Ureter (tissue), 1 donor: Measurements from ENCODE around the gene CCR9. TPM values are rescaled to one million over a fixed set of nuclear protein-coding genes. Genes with fewer than 3 reads are reported as not detected.

Source experiments
- DNase-seq: peaks from one replicate; pipeline ENCODE4 v3.0.0-alpha.2; 2020; ENCODE audit warnings: low spot score
- total RNA-seq: library from RNA; stranded (reverse); gene quantifications from one replicate; pipeline ENCODE4 v1.2.4, GENCODE V29; 2023
- donor health status: DM: yes; HTN: yes; CAD: no.

CCR9 gene
- total RNA-seq, 1 donor from 2014 or later = not detected

- DNase-seq = no peak
These were observed 21.7 kb downstream of the CCR9 start for GRCh38 chr3:45907769-45908705.

GRCh38 chr3:45908761-45909160 lies 22.4 kb downstream of the CCR9 start:
- no peak for DNase-seq

- DNase-seq = no peak
These were observed 23.2 kb downstream of the CCR9 start for GRCh38 chr3:45909542-45909941.

DNA sequence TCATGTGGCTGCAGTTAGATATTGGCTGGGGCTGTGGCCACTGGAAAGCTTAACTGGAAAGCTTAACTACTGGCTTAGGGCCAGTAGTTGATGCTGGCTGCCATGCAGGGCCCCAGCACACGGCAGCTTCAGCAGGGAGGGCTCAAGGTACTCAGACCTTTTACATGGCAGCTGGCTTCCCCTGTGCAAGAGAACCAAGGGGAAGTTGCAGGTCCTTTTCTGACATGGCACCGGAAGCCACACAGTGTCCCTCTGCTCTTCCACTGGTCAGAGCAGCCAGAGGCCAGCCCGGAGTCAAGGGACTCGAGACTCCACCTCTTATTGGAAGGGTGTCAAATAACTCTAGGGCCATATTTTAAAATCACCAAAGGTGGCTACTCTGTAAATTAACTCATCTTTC lies 24.5 kb downstream of the CCR9 start:
- no peak for DNase-seq

DNA sequence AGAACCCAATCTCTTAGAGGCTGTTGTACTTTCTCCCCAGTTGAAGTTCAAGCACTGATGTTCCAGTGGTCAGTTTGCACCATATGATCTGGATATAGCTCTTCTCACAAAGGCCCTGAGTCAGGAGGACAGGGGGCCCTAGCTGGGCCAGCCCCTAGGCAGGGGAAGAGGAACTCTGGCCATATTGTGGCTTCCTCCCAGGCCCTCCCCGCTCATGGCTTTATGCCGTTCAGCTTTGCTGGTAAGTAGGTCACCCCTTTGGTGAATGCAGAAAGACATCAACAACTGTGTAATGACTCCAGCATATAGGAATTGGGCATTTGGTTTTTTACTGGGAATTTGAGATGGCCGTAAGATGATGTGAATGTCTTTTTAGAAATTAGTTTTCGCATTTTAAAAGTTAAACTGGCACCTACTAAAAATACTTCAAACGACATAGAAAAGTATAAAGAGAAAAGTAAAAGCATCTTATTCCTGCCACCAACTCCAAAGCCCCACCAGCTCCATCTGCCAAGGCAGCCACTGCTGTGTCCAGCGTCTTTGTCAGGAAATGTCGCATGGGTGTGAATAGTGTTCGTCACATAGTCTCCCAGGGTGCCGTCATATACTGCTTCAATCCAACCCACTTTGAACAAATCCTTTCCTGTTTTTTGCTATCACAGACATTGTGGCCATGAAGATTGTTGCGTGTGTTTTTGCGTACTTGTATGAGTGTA lies 25.3 kb downstream of the CCR9 start:
- no peak for DNase-seq

DNA sequence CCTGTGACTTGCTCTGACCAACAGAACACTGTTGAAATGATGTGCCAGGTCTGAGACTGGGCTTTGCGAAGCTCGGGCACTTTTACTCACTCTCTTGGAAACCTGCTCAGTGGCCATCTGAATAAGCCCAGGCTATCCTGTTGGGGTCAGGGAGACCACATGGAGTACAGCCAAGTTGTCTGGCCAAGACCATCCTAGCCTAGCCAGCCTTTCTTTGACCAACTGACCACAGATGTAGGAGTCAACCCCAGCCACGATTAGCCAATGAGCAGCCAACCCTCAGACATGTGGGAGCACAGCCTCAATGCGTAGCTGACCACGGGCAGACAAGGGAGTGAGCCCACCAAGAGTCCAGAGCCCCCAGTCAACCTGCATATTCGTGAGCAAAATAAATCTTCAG lies 26.1 kb downstream of the CCR9 start:
- DNase-seq = no peak

DNA sequence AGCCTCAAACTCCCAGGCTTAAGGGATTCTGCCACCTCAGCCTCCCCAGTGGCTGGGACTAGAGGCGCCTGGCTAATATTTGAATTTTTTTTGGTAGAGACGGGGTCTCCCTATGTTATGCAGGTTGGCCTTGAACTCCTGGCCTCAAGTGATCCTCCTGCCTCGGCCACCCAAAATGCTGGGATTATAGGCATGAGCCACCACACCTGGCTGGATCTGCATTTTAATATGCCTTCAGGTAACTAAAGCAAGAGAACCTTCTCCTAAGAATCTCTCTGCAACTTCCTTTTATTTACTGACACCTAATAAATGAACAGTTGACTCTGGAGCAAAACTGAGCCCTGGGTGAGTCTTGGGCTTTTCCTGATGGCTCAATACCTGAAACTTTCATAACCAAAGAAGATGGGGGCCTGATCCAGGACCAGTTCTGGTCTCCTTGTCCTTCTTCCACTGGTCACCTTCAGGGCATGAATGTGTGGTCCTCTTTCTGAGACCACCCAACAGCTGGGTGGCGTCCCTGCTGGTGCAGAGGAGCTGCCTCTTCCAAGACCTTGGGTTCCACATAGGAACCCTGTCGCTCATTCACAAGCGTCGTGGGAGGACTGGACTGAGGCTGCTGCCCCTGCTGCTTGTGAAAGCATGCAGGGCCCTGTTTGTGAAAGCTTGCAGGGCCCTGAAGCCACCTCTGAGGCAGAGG lies 28.2 kb downstream of the CCR9 start:
- DNase-seq = no peak

GRCh38 chr3:45915059-45915439 lies 28.7 kb downstream of the CCR9 start:
- DNase-seq = no peak

DNA sequence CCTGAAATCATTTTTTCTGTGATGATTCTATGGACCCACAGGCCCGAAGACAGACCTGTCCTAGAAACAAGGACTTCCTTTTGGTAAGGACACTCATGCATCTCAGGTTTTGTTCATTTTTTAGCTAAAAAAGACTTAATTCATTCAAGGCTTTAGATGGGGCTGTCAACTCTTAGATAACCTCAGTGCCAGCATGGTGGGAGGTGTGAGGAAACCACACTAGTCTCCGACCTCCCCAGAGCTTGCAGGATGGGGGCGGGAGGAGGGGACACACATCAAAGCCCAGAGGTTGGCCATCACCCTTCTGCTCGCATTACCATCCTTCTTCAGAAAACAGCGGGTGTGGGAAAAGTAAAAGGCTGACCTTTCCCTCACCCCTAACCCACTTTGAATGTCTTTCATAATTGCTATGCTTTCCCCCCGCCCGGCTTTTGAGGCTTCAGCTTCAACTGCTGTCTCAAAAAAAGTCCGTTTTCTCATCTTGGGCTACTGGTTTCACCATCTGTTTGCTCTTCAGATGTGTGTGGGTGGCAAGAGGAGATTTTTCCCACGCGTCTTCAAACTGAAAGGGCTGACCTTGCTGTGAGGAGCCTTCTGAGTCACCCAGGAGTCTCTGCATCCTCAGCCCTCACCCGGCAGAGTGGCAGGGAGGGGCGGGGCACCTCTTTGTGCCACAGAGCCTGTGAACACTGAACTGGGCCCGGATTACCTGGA lies 29.3 kb downstream of the CCR9 start:
- no peak for DNase-seq

DNA sequence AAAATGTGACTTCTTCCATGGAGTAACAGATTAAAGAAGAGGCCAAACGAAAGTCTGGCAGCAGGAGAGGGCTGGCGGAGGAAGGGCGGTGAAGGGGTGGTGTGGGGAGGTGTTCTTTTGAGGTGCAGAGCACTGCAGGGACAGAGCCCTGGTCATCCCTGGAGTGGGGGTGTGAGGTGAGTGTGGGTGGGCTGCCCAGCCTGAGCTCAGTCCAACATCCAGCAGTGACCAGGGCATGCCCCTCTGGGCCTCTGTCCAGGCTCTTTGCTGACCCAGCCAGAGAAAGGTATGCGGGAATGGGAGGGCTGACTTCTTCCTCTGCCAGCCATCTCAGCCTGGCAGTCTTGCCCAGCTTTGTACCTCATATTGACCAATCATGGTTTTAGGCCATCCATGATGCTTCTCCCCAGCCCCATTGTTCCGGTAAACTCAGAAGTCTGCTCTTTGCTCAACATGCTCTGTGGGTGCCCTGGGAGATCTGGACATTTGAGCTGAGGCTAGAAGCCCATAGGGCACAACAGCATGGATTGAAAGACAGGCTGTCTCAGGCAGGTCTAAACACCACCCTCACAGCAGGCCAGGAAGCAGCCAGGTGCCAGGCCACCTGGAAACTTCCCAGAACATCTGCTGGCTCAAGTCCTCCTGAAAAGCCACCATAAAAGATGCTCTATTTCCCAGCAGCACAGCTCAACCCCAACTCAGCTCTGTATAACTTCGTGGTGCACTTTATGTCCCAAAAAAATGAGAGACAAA lies 31.0 kb downstream of the CCR9 start:
- DNase-seq = no peak

DNA sequence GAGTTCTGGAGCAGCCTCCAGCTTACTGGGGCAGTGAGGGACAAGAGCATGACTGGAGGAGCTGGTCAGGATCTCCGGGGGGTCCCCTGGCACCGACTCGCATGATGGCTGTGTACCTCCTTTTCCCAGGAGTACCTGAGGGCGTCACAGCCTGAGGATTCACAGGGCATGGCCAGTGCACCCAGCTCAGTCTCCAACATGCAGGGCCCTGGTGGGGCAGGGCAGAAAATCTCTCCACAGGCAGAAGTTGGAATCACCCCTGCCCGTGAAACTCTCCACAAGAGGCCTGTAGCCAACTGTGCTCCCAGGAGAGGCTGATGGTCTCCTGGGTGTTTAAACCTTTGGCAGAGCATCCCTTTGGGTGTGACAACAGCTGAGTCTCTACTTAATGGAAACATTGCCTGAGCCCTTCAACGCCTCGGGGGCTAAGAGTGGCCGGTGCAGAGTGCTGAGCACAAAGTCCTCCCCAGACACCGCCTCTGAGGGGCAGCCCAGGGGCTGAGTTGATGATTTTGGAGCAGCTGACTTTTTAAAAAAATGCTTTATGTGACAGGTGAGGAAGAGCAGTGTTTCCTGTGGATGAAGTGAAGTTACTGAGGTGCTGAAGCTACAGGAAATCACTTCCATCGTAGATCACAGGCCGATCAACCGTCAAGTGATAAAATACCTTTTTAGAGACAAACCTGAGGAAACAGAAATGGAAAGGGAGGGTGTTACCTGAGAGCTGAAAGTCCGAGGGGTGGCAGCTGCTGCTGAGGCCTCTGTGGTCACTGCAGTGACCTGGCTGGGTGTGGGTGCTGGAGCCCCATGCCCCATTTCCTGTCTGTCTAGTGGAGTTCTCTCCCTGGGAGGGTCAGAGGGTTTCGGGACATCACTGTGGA lies 35.1 kb downstream of the CCR9 start:
- no peak for DNase-seq

GRCh38 chr3:45922039-45922326 lies 35.6 kb downstream of the CCR9 start:
- DNase-seq = no peak

- no peak for DNase-seq
These were observed 36.7 kb downstream of the CCR9 start for GRCh38 chr3:45922950-45923590.

- no peak for DNase-seq
These were observed 37.4 kb downstream of the CCR9 start for GRCh38 chr3:45923755-45924154.

DNA sequence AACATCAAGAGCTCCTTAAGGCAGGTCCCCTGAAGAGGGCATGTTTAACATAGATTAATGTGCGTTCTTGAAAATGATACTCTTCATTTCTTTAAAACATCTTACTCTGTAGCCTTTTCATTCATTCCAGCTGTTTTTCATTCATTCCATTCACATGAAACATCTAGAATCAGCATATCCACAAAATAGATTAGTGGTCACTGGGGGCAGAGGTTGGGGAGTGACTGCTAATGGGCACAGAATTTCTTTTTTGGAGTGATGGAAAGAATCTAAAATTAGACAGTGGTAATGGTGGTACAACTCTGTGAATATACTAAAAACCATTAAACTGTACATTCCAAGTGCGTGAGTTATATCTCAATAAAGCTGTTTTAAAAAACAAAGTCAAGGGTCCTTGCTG lies 41.5 kb downstream of the CCR9 start:
- DNase-seq = no peak

DNA sequence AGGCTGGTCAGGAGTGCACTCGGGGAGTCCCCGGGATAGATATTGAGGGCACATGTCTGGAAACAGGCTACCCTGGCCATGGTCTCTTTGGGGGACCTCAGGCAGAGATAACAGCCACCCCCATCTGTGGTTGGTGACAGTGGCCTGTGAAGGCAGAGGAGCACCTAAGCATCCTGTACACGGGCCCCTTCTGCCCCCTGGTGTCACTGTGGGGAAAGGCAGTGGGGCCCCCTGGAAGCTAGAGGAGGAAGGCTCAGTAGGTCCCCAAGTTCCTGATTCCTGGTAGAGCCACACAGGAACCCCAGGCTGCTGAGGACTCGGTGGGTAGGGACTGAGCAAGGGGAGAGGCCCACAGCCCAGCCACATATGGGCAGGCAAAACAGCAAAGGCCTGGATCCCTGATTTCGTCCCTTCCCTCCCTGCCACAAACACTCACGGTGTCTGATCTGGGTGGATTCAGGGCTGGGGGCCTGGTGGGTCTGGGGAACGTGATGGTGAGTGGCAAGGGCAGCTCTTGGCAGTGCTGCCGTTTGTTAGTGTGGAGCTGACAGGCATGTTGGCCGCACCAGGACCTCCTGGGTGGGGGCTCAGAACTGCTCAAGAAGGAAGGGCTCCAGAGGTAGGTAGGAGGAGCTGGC lies 42.8 kb downstream of the CCR9 start:
- DNase-seq = no peak

DNA sequence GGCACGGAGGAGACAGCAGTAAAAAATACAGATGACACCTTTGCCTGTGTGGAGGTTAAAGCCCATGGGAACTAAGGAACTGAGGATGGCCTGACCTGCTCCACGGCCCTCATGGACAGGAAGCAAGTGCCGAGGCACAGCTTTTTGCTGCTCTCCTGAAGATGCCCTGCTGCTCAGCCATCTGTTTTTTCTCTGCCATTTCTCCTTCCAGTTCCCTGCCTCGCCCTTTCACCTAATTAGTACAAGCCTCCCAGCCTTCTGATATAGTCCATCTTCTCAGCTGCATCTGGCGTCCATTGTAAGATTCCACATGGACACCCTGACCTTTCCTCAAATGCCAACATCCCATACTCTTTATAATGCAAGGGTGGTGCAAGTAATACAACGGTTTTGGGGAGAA lies 45.2 kb downstream of the CCR9 start:
- no peak for DNase-seq

DNA sequence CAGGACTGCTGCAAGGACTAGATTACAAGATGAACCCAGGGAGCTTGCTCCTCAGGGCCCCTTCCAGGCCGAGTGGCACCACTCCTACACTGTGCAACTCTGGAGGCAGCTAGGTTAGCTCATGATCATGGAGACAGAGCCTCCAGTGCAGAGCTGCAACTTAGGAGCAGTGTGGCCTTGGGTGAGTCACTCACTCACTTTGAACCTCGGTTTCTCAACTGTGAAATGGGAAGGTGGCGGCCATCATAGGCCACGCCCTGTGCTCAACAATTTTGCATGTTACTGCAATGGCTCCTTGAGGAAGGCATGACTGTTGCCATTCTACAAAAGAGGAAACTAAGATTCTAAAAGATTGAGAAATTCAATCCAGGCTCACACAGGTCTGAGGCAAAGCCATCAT lies 45.8 kb downstream of the CCR9 start:
- no peak for DNase-seq

DNA sequence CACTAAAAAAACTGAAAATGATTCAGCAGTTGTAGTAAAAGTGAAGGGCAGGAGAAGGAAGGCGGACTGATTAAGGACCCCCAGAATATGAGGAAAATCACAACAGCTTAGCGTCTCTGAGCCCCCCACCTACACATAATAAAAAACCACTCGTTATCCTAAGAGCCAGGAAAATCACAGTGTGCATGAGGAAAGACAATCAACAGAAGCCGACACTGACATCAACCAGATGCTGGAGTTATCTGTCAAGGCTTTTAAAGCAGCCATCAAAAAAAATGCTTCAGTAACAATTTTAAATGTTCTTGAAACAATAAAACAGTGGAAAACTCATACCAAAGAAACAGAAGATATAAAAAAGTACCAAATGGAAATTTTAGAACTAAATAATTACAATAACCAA lies 47.2 kb downstream of the CCR9 start:
- DNase-seq = no peak
